HCT116 (cell line): Measurements from ENCODE around the gene EGFL7. TPM values are rescaled to one million over a fixed set of nuclear protein-coding genes. Genes with fewer than 3 reads are reported as not detected.

ENCODE experiments used
- ATAC-seq: fragments of 200-7000 bp; cut with Tn5 transposase; 2 replicates; pipeline ENCODE4 v1.9.1; 2020; ENCODE audit warnings: mild to moderate bottlenecking, moderate library complexity
- BruUV-seq: library from RNA; stranded (reverse); fragments of 400-500 nt; replicated peaks from 2 replicates; lab custom pipeline; 2021; lab: Mats Ljungman, UMichigan
- CTCF ChIA-PET: fragments of 300-600 bp; sonication (Branson Sonifier 250); formaldehyde crosslinking; loops from one replicate; lab custom pipeline; 2021; ENCODE audit warnings: antibody characterized with exemption; lab: Charles Lee
- POLR2A ChIA-PET: fragments of 300-600, 350-600 bp; sonication (Branson Sonifier 250); formaldehyde crosslinking; loops from one replicate; lab custom pipeline; 2021; ENCODE audit warnings: antibody characterized with exemption; lab: Charles Lee
- RAD21 ChIA-PET, 2 experiments: fragments of 300-600 bp; sonication (Branson Sonifier 250); formaldehyde crosslinking; loops; one replicate each; lab custom pipeline; 2023; ENCODE audit warnings: low total read pairs in 2 of 2; ENCODE audit not compliant: uncharacterized antibody in 2 of 2, unreplicated experiment in 2 of 2, low non-redundant PET in 1 of 2; lab: Charles Lee
- DNase-seq: peaks from one replicate; pipeline ENCODE4 v3.0.0-alpha.2; 2010; ENCODE audit warnings: low read depth, low spot score
- H2AFZ ChIP-seq: fragments of 200-600 bp; shearing (Covaris generic), sonication (generic); 2 replicates; pipeline ENCODE4 v1.6.1; 2017; ENCODE audit warnings: low read depth, mixed run types, mixed read lengths, antibody characterized with exemption, low read length; ENCODE audit not compliant: poor library complexity, severe bottlenecking
- H3K27ac ChIP-seq: 2 replicates; pipeline ENCODE4 v1.5.1; 2012; ENCODE audit warnings: low read depth, low read length
- H3K27me3 ChIP-seq: fragments of 200-600 bp; sonication (generic); 2 replicates; pipeline ENCODE4 v1.6.1; 2016; ENCODE audit warnings: mixed run types, low read length, mixed read lengths; ENCODE audit not compliant: insufficient read depth
- H3K36me3 ChIP-seq, 2 experiments: fragments of 200-500 bp in 1 of 2; fragments of 200-600 bp in 1 of 2; sonication (Bioruptor generic) in 1 of 2; sonication (generic) in 1 of 2; 2 replicates each; pipeline versions ENCODE4 v1.5.1 to v1.6.1; 2014 to 2016; ENCODE audit warnings: low read length in 2 of 2, inconsistent platforms in 1 of 2, mixed read lengths in 1 of 2, mixed run types in 1 of 2; ENCODE audit not compliant: insufficient read depth in 2 of 2, control insufficient read depth in 1 of 2
- H3K4me1 ChIP-seq, 2 experiments: fragments of 200-600 bp in 1 of 2; sonication (generic) in 1 of 2; 2 replicates each; pipeline versions ENCODE4 v1.5.1 to v1.6.1; 2012 to 2017; ENCODE audit warnings: low read length in 2 of 2, inconsistent platforms in 1 of 2, mild to moderate bottlenecking in 1 of 2, mixed read lengths in 1 of 2, mixed run types in 1 of 2, moderate library complexity in 1 of 2; ENCODE audit not compliant: insufficient read depth in 2 of 2, control insufficient read depth in 1 of 2
- H3K4me2 ChIP-seq: fragments of 200-600 bp; sonication (generic); 2 replicates; pipeline ENCODE4 v1.6.1; 2017; ENCODE audit warnings: mixed run types, low read length, mixed read lengths
- H3K4me3 ChIP-seq, 2 experiments: fragments of 200-600 bp in 1 of 2; sonication (generic) in 1 of 2; replicated peaks in 1 of 2; 2 replicates each; pipeline ENCODE4 v1.5.1; 2011 to 2016; ENCODE audit warnings: low read length in 2 of 2, control low read depth in 1 of 2, low read depth in 1 of 2, mild to moderate bottlenecking in 1 of 2, mixed read lengths in 1 of 2, mixed run types in 1 of 2
- H3K79me2 ChIP-seq: fragments of 200-600 bp; sonication (generic); 2 replicates; pipeline ENCODE4 v1.6.1; 2017; ENCODE audit warnings: mild to moderate bottlenecking, mixed run types, low read length, moderate library complexity, mixed read lengths; ENCODE audit not compliant: insufficient read depth
- H3K9ac ChIP-seq: fragments of 200-600 bp; sonication (generic); 2 replicates; pipeline ENCODE4 v1.6.1; 2016; ENCODE audit warnings: low read length, mixed read lengths
- H3K9me2 ChIP-seq: fragments of 200-600 bp; sonication (generic), shearing (Covaris generic); 2 replicates; pipeline ENCODE4 v1.6.1; 2017; ENCODE audit warnings: mixed run types, mild to moderate bottlenecking, moderate library complexity; ENCODE audit not compliant: insufficient read depth
- H3K9me3 ChIP-seq, 2 experiments: fragments of 200-500 bp in 1 of 2; fragments of 200-600 bp in 1 of 2; sonication (Bioruptor generic) in 1 of 2; sonication (generic) in 1 of 2; 2 replicates each; pipeline ENCODE4 v1.6.1; 2014 to 2017; ENCODE audit warnings: low read length in 2 of 2, mixed read lengths in 2 of 2, inconsistent platforms in 1 of 2, low read depth in 1 of 2, mild to moderate bottlenecking in 1 of 2, mixed run types in 1 of 2, moderate library complexity in 1 of 2; ENCODE audit not compliant: control insufficient read depth in 1 of 2, insufficient read depth in 1 of 2
- H4K20me1 ChIP-seq: fragments of 200-600 bp; sonication (generic), shearing (Covaris generic); 2 replicates; pipeline ENCODE4 v1.6.1; 2017; ENCODE audit warnings: mixed run types, mild to moderate bottlenecking, moderate library complexity; ENCODE audit not compliant: insufficient read depth
- CBX3 ChIP-seq: IDR thresholded peaks from 2 replicates; pipeline ENCODE4 v1.6.1; 2012; ENCODE audit warnings: low read depth
- CEBPB ChIP-seq: IDR thresholded peaks from 2 replicates; pipeline ENCODE4 v1.6.1; 2012; ENCODE audit warnings: low read depth
- EGR1 ChIP-seq: IDR thresholded peaks from 2 replicates; pipeline ENCODE4 v1.6.1; 2012; ENCODE audit warnings: low read depth
- ELF1 ChIP-seq: IDR thresholded peaks from 2 replicates; pipeline ENCODE4 v1.6.1; 2012; ENCODE audit warnings: low read depth, borderline replicate concordance
- EZH2 ChIP-seq: fragments of 200-600 bp; sonication (generic); IDR thresholded peaks from 2 replicates; pipeline ENCODE4 v1.6.1; 2017; ENCODE audit warnings: antibody characterized with exemption, mixed run types
- FOSL1 ChIP-seq: IDR thresholded peaks from 2 replicates; pipeline ENCODE4 v1.6.1; 2012; ENCODE audit warnings: low read depth
- JUND ChIP-seq: IDR thresholded peaks from 2 replicates; pipeline ENCODE4 v1.6.1; 2012
- MAX ChIP-seq: IDR thresholded peaks from 2 replicates; pipeline ENCODE4 v1.6.1; 2012
- POLR2A ChIP-seq: IDR thresholded peaks from 2 replicates; pipeline ENCODE4 v1.7.0; 2011; ENCODE audit warnings: borderline replicate concordance; ENCODE audit not compliant: insufficient read depth, insufficient read length; ENCODE audit errors: extremely low read depth
- POLR2AphosphoS5 ChIP-seq: IDR thresholded peaks from 2 replicates; pipeline ENCODE4 v1.6.1; 2011; ENCODE audit warnings: mild to moderate bottlenecking, low read depth, low read length, moderate library complexity
- RAD21 ChIP-seq: IDR thresholded peaks from 2 replicates; pipeline ENCODE4 v1.6.1; 2012; ENCODE audit warnings: low read depth, mild to moderate bottlenecking
- REST ChIP-seq: IDR thresholded peaks from 2 replicates; pipeline ENCODE4 v1.6.1; 2012; ENCODE audit warnings: low read depth
- SP1 ChIP-seq: IDR thresholded peaks from 2 replicates; pipeline ENCODE4 v1.6.1; 2012; ENCODE audit warnings: low read depth
- SRF ChIP-seq: IDR thresholded peaks from 2 replicates; pipeline ENCODE4 v1.6.1; 2012; ENCODE audit warnings: low read depth
- TCF7L2 ChIP-seq: IDR thresholded peaks from 2 replicates; pipeline ENCODE4 v1.7.0; 2011; ENCODE audit warnings: borderline replicate concordance, inconsistent platforms; ENCODE audit not compliant: insufficient read depth, insufficient read length; ENCODE audit errors: extremely low read depth
- YY1 ChIP-seq: IDR thresholded peaks from 2 replicates; pipeline ENCODE4 v1.6.1; 2011; ENCODE audit warnings: low read length, low read depth, moderate library complexity, mild to moderate bottlenecking; ENCODE audit not compliant: insufficient replicate concordance; ENCODE audit errors: extremely low read depth
- ZBTB33 ChIP-seq: IDR thresholded peaks from 2 replicates; pipeline ENCODE4 v1.6.1; 2011; ENCODE audit warnings: mild to moderate bottlenecking, low read length, moderate library complexity; ENCODE audit not compliant: insufficient replicate concordance; ENCODE audit errors: extremely low read depth
- ZFX ChIP-seq: fragments of 450-650 bp; IDR thresholded peaks from 2 replicates; pipeline ENCODE4 v1.6.1; 2017
- intact Hi-C: fragments of 100-400 bp; cut with micrococcal nuclease; formaldehyde crosslinking; loops from 2 replicates; pipeline ENCODE4 v1.10.0; 2022
- total RNA-seq: library from RNA; stranded (reverse); gene quantifications from one replicate; pipeline ENCODE4 v1.2.1, GENCODE V29; 2021; ENCODE audit not compliant: unreplicated experiment
- TF ChIP-seq, protein P1 (sequence below), 3 experiments: fragments of 200-600 bp in 1 of 3; sonication (generic) in 1 of 3; IDR thresholded peaks in 2 of 3; conservative IDR thresholded peaks in 1 of 3; 2 replicates each; pipeline ENCODE4 v1.5.1; 2012 to 2017; ENCODE audit warnings: low read depth in 2 of 3, low read length in 2 of 3, antibody characterized with exemption in 1 of 3, borderline replicate concordance in 1 of 3, control low read depth in 1 of 3, mild to moderate bottlenecking in 1 of 3, mixed read lengths in 1 of 3, mixed run types in 1 of 3, moderate library complexity in 1 of 3; ENCODE audit not compliant: insufficient read depth in 1 of 3

EGFL7 gene
- total RNA-seq, 1 experiment from 2014 or later: 82.0 TPM

GRCh38 chr9:136686534-136686793 is 23.7 kb downstream of the EGFL7 start:
- ATAC-seq (no peak), DNase-seq (no peak)
- Histone ChIP-seq H3K9me3 (no peaks in the 10 kb centered on the region), H3K9me2 (no peaks in the 10 kb centered on the region), H3K9ac (peak overlapping the region; percentile 91), H3K27ac (peak overlapping the region; percentile 86), H3K36me3 (no peaks in the 10 kb centered on the region), H3K27me3 (no peaks in the 10 kb centered on the region), H3K4me3 (peak overlapping the region; percentile 81 to 89), H4K20me1 (no peaks in the 10 kb centered on the region), H3K4me1 (peaks cover 31 to 43% of the 10 kb centered on the region in 2 experiments), H3K79me2 (peaks cover 37% of the 10 kb centered on the region), H3K4me2 (peak overlapping the region; percentile 97), H2AFZ (no peak overlapping the region)
- TF ChIP-seq EZH2 (no peak), SRF (no peak), FOSL1 (no peak), ZFX (no peak), CEBPB (no peak), JUND (no peak), POLR2AphosphoS5 (no peak), POLR2A (no peak), ZBTB33 (no peak), REST (no peak), SP1 (no peak), MAX (no peak), RAD21 (no peak), EGR1 (no peak), TCF7L2 (no peak), ELF1 (no peak), YY1 (no peak), CBX3 (no peak)
- TF ChIP-seq, protein P1, sequence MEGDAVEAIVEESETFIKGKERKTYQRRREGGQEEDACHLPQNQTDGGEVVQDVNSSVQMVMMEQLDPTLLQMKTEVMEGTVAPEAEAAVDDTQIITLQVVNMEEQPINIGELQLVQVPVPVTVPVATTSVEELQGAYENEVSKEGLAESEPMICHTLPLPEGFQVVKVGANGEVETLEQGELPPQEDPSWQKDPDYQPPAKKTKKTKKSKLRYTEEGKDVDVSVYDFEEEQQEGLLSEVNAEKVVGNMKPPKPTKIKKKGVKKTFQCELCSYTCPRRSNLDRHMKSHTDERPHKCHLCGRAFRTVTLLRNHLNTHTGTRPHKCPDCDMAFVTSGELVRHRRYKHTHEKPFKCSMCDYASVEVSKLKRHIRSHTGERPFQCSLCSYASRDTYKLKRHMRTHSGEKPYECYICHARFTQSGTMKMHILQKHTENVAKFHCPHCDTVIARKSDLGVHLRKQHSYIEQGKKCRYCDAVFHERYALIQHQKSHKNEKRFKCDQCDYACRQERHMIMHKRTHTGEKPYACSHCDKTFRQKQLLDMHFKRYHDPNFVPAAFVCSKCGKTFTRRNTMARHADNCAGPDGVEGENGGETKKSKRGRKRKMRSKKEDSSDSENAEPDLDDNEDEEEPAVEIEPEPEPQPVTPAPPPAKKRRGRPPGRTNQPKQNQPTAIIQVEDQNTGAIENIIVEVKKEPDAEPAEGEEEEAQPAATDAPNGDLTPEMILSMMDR (IDR thresholded peaks at IDR 0.05 in 2 of 3, conservative IDR thresholded peaks at IDR 0.05 in 1 of 3; ENCODE audit: borderline replicate concordance in 1 of 3, insufficient read depth in 1 of 3, low read depth in 2 of 3, low read length in 2 of 3): no peak
- intact Hi-C loops: loop anchor here (2.0 kb wide), 1 partner anchor 16 kb away; no protein-coding TSS in a partner anchor
- POLR2A ChIA-PET: interaction anchor here (1.5 kb wide), 1 partner anchor 10 kb away, joined by 3 read pairs; no protein-coding TSS in a partner anchor
- BruUV-seq: no TSS peak
- RAD21 ChIA-PET: no interaction called here
- CTCF ChIA-PET: interaction anchor here (1.4 kb wide), 1 partner anchor 15 kb away, joined by 6 read pairs; no protein-coding TSS in a partner anchor
